Stimulated activated CD4-positive, alpha-beta T cell treated with anti-CD3 and anti-CD28 coated beads, Interleukin-4, amount 100 ng/mL, for 24 hours (primary cell): Measurements from ENCODE around the gene PAX6.

Experiments
- DNase-seq: peaks from one replicate; pipeline ENCODE4 v3.0.0-alpha.2; 2020

Gene PAX6

GRCh38 chr11:31810779-31811647 lies at the start of gene PAX6:
TSS of gene PAX6 (minus strand) at chr11:31811322. CDS start at chr11:31806411, 4,911 bp downstream.
- peak; percentile 49 for DNase-seq

GRCh38 chr11:31860391-31860790 lies 49.3 kb upstream of the PAX6 start:
- no peak for DNase-seq

GRCh38 chr11:31856248-31856647 lies 45.1 kb upstream of the PAX6 start:
- DNase-seq = no peak

GRCh38 chr11:31855466-31855865 lies 44.3 kb upstream of the PAX6 start:
- DNase-seq = no peak

- no peak for DNase-seq
These were observed 39.2 kb upstream of the PAX6 start for GRCh38 chr11:31850365-31850764.

- no peak for DNase-seq
These were observed 36.6 kb upstream of the PAX6 start for GRCh38 chr11:31847761-31848160.

- no peak for DNase-seq
These were observed 34.2 kb upstream of the PAX6 start for GRCh38 chr11:31845331-31845730.

- no peak for DNase-seq
These were observed 33.2 kb upstream of the PAX6 start for GRCh38 chr11:31844351-31844750.

GRCh38 chr11:31841435-31841834 lies 30.3 kb upstream of the PAX6 start:
- DNase-seq = no peak

GRCh38 chr11:31834237-31834636 lies 23.1 kb upstream of the PAX6 start:
- no peak for DNase-seq

- DNase-seq = no peak
These were observed 19.3 kb upstream of the PAX6 start for GRCh38 chr11:31830406-31830805.

- no peak for DNase-seq
These were observed 17.1 kb upstream of the PAX6 start for GRCh38 chr11:31828217-31828616.

- no peak for DNase-seq
These were observed 16.5 kb upstream of the PAX6 start for GRCh38 chr11:31827455-31828206.

GRCh38 chr11:31826536-31827438 lies 15.7 kb upstream of the PAX6 start:
- no peak for DNase-seq

GRCh38 chr11:31825838-31826484 lies 14.8 kb upstream of the PAX6 start:
- DNase-seq = no peak

GRCh38 chr11:31824879-31825837 lies 14.0 kb upstream of the PAX6 start:
- no peak for DNase-seq

GRCh38 chr11:31824332-31824878 lies 13.3 kb upstream of the PAX6 start:
- no peak for DNase-seq

- DNase-seq = no peak
These were observed 12.7 kb upstream of the PAX6 start for GRCh38 chr11:31823644-31824331.

- no peak for DNase-seq
These were observed 12.0 kb upstream of the PAX6 start for GRCh38 chr11:31822927-31823643.
